Right lobe of liver (tissue), 6 donors: ENCODE results near the gene ATAD2B. TPM values are rescaled to one million over a fixed set of nuclear protein-coding genes. Genes with fewer than 3 reads are reported as not detected.
A peak's percentile ranks its signal among the peaks of the same experiment; 100 is the strongest.

Experiments
- ATAC-seq, 4 donors: fragments of 200-7000 bp; cut with Tn5 transposase; one replicate each; pipeline ENCODE4 v1.9.1; 2020; ENCODE audit warnings: mild to moderate bottlenecking in 4 of 4, moderate library complexity in 4 of 4
- DNase-seq, 3 donors: peaks; one replicate each; pipeline ENCODE4 v3.0.0-alpha.2; 2020
- H3K27ac ChIP-seq, 3 donors: fragments of 200-600 bp; one replicate each; pipeline ENCODE4 v1.8.0; 2022
- H3K27me3 ChIP-seq, 2 donors: fragments of 200-600 bp; one replicate each; pipeline ENCODE4 v1.8.0; 2022
- H3K36me3 ChIP-seq, 4 donors: fragments of 200-600 bp; sonication (generic) in 1 of 4; one replicate each; pipeline versions ENCODE4 v1.5.1 to v1.8.0; 2017 to 2022; ENCODE audit warnings: control low read depth in 1 of 4
- H3K4me1 ChIP-seq, 4 donors: fragments of 200-600 bp; sonication (generic) in 1 of 4; one replicate each; pipeline versions ENCODE4 v1.5.1 to v1.8.0; 2017 to 2022; ENCODE audit warnings: control low read depth in 1 of 4
- H3K4me3 ChIP-seq, 3 donors: fragments of 200-600 bp; one replicate each; pipeline ENCODE4 v1.8.0; 2022
- H3K9me3 ChIP-seq, 4 donors: fragments of 200-600 bp; sonication (generic) in 1 of 4; one replicate each; pipeline versions ENCODE4 v1.5.1 to v1.8.0; 2017 to 2022; ENCODE audit warnings: control low read depth in 1 of 4
- POLR2A ChIP-seq: fragments of 450-650 bp; IDR thresholded peaks from one replicate; pipeline ENCODE4 v1.6.1; 2017; ENCODE audit warnings: antibody characterized with exemption, mild to moderate bottlenecking
- WGBS: methylation state at CpG from one replicate; pipeline ENCODE4 v1.1.6; 2018; ENCODE audit warnings: low coverage, low lambda C conversion rate; ENCODE audit not compliant: insufficient coverage; ENCODE audit errors: missing lambda C conversion rate; 5-methylcytosine and 5-hydroxymethylcytosine counted together
- intact Hi-C, 2 donors: fragments of 100-400 bp; cut with DNase I; formaldehyde crosslinking; loops; one replicate each; pipeline versions ENCODE4 v1.11.2 to v1.14.1; 2022
- total RNA-seq, 6 experiments: library from RNA; depleted of rRNA in 2 of 6; stranded (reverse); fragments of >200 nt in 2 of 6; fragmentation: NEBNext Ultra II Directional in 3 of 6; extraction: Animal tissue kit (Norgen Biotek cat#: 25700) in 3 of 6; gene quantifications; one replicate each; pipeline versions ENCODE4 v1.1.0 to v1.2.4, GENCODE V29; 2016 to 2023
- TF ChIP-seq, protein P1 (sequence below), 4 donors: fragments of 200-600 bp in 3 of 4; fragments of 450-650 bp in 1 of 4; IDR thresholded peaks; one replicate each; pipeline versions ENCODE4 v1.5.1 to v1.8.0; 2016 to 2022; ENCODE audit warnings: antibody characterized with exemption in 4 of 4, mild to moderate bottlenecking in 2 of 4
- donor health status: DM: no; HTN: yes; CAD: no.
- donor health status: DM: no; HTN: no; CAD: no.
- donor health status: DM: no; HTN: no; CAD: no.
- donor health status: DM: no; HTN: yes; CAD: no.
- donor health status: DM: no; HTN: yes; CAD: no.

The ATAD2B gene
- total RNA-seq, 6 experiments from 2014 or later, result 7.5 to 12.1 (median 8.8) TPM

- intact Hi-C loops, result no loop called here
- Histone ChIP-seq H3K27ac (no peak overlapping the region), H3K4me3 (no peak overlapping the region), H3K27me3 (no peaks in the 10 kb centered on the region), H3K4me1 (no peaks in the 10 kb centered on the region), H3K9me3 (no peaks in the 10 kb centered on the region), H3K36me3 (no peaks in the 10 kb centered on the region)
- DNase-seq, result no peak
- WGBS, result 83% methylated on average over 3 of the region's 3 CpGs
- no peak for TF ChIP-seq POLR2A
- TF ChIP-seq, protein P1, sequence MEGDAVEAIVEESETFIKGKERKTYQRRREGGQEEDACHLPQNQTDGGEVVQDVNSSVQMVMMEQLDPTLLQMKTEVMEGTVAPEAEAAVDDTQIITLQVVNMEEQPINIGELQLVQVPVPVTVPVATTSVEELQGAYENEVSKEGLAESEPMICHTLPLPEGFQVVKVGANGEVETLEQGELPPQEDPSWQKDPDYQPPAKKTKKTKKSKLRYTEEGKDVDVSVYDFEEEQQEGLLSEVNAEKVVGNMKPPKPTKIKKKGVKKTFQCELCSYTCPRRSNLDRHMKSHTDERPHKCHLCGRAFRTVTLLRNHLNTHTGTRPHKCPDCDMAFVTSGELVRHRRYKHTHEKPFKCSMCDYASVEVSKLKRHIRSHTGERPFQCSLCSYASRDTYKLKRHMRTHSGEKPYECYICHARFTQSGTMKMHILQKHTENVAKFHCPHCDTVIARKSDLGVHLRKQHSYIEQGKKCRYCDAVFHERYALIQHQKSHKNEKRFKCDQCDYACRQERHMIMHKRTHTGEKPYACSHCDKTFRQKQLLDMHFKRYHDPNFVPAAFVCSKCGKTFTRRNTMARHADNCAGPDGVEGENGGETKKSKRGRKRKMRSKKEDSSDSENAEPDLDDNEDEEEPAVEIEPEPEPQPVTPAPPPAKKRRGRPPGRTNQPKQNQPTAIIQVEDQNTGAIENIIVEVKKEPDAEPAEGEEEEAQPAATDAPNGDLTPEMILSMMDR (IDR thresholded peaks at IDR 0.05), result no peak
- ATAC-seq, result no peak
These were observed 204.7 kb downstream of the ATAD2B start for GRCh38 chr2:23722255-23722654.

DNA sequence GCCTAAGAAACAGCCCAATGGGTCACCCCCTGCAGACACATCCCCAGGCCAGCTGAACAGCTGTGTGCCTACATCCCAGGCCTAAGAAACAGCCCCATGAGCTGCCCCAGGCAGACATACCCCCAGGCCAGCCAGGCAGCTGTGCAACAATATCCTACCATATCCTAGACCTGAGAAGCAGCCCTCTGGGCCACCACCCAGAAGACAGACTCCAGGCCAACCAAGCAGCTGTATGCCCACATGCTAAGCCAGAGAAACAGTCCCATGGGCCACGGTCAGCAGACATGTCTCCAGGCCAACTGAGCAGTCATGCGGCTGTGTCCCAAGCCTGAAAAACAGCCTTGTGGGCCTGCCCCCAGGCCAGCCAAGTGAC, 205.5 kb downstream of the ATAD2B start:
- no peaks in the 10 kb centered on the region for H3K9me3 ChIP-seq
- ATAC-seq (peak in 1 of 4 donors; percentile 11), DNase-seq (no peak)
- H3K4me1 ChIP-seq, result no peaks in the 10 kb centered on the region
- WGBS, result no CpG with 5 or more reads among the region's 2 CpGs
- H3K27ac ChIP-seq, result no peak overlapping the region
- intact Hi-C loops, result no loop called here
- TF ChIP-seq, protein P1 (IDR thresholded peaks at IDR 0.05), result no peak
- TF ChIP-seq POLR2A, result no peak
- H3K4me3 ChIP-seq, result no peak overlapping the region
- no peaks in the 10 kb centered on the region for H3K27me3 ChIP-seq
- no peaks in the 10 kb centered on the region for H3K36me3 ChIP-seq

GRCh38 chr2:23720705-23721453, 206.0 kb downstream of the ATAD2B start:
- ATAC-seq (peak in 1 of 4 donors; percentile 10), DNase-seq (no peak)
- intact Hi-C loops, result no loop called here

DNA sequence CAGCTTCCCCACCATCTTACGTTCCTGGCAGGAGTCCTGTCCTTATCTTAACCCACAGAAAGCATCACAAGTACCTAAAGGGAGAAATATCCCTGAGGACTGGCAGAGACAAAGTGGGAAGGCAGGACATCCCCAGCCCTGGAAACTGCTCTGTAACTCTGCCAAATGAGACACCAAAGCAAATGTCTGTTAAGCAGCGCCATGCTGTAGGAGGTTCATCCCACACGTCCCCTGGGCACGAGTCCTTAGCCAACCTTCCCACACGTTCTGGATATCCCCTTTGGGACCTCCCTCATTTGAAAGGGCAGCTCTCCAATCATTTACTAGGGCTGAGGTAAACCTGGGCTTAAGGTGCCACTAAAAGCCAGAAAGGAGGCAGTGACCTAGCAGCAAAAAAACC, 207.2 kb downstream of the ATAD2B start:
- TF ChIP-seq POLR2A, result no peak
- TF ChIP-seq, protein P1 (IDR thresholded peaks at IDR 0.05), result no peak
- ATAC-seq, result no peak
- intact Hi-C loops, result no loop called here

More at GRCh38 chr2:23720705-23721453, 206.0 kb downstream of the ATAD2B start:
- H3K36me3 ChIP-seq, result no peaks in the 10 kb centered on the region
- no peaks in the 10 kb centered on the region for H3K9me3 ChIP-seq
- TF ChIP-seq, protein P1 (IDR thresholded peaks at IDR 0.05), result no peak
- TF ChIP-seq POLR2A, result no peak
- H3K4me1 ChIP-seq, result no peaks in the 10 kb centered on the region
- no CpG with 5 or more reads among the region's 4 CpGs for WGBS
- no peak overlapping the region for H3K27ac ChIP-seq
- no peaks in the 10 kb centered on the region for H3K27me3 ChIP-seq
- H3K4me3 ChIP-seq, result no peak overlapping the region

More for the DNA sequence above, 207.2 kb downstream of the ATAD2B start:
- WGBS, result 66% methylated on average over 2 of the region's 5 CpGs
- Histone ChIP-seq H3K4me3 (no peak overlapping the region), H3K27me3 (no peaks in the 10 kb centered on the region), H3K27ac (no peak overlapping the region), H3K36me3 (no peaks in the 10 kb centered on the region), H3K9me3 (no peaks in the 10 kb centered on the region), H3K4me1 (no peaks in the 10 kb centered on the region)
- DNase-seq, result no peak
